ENCODE measurements around the gene OSBP2. TPM values are rescaled to one million over a fixed set of nuclear protein-coding genes. Genes with fewer than 3 reads are reported as not detected.

The OSBP2 gene
- total and polyA plus RNA-seq, 2 of the 13 experiments (the other 11 are each of a cell fraction or from before 2014, with no cell fraction given), result 5.0 to 7.7 TPM

GRCh38 chr22:30945653-30946052, 251.0 kb downstream of the OSBP2 start (continued):
- TF ChIP-seq ATF4 (CRISPR knock-in tag; IDR thresholded peaks at IDR 0.05) (no peak), RFX5 (IDR thresholded peaks at IDR 0.05; ENCODE audit: low read depth, low read length) (no peak), FOXM1 (CRISPR knock-in tag; IDR thresholded peaks at IDR 0.05) (no peak), ZNF644 (CRISPR knock-in tag; IDR thresholded peaks at IDR 0.05; ENCODE audit: low read depth) (no peak), ZFP36 (IDR thresholded peaks at IDR 0.05; ENCODE audit: borderline replicate concordance, low read depth, low read length, partially characterized antibody) (no peak), IRX3 (CRISPR knock-in tag; IDR thresholded peaks at IDR 0.05; ENCODE audit: borderline replicate concordance, low read depth) (no peak)

- ChIA-PET CTCF (ENCODE audit: low intra/inter-chr PET ratio, low total read pairs) (no interaction called here), POLR2A (no interaction called here)
- no peak for FAIRE-seq
- Histone ChIP-seq H3K27me3 (ENCODE audit: control insufficient read depth in 1 of 2, insufficient read depth in 2 of 2, low read length in 2 of 2) (no peaks in the 10 kb centered on the region), H2AFZ (ENCODE audit: low read length) (no peak overlapping the region), H3K4me2 (ENCODE audit: low read depth, low read length) (no peak overlapping the region), H3K79me2 (ENCODE audit: insufficient read depth, low read length) (no peaks in the 10 kb centered on the region), H3K27ac (ENCODE audit: extremely low read length, insufficient read depth, low read length) (no peak overlapping the region), H3K36me3 (replicated peaks in 1 of 2; ENCODE audit: control insufficient read depth in 1 of 2, insufficient read depth in 2 of 2, low read length in 2 of 2) (peaks cover 48 to 98% of the 10 kb centered on the region in 2 experiments), H3K9me3 (ENCODE audit: low read length) (no peaks in the 10 kb centered on the region), H3K9ac (ENCODE audit: insufficient read depth, low read depth, low read length) (no peak overlapping the region), H4K20me1 (ENCODE audit: insufficient read depth, low read length) (no peaks in the 10 kb centered on the region), H3K4me3 (replicated peaks in 1 of 3; ENCODE audit: insufficient read depth in 1 of 3, low read depth in 2 of 3, low read length in 3 of 3) (no peak overlapping the region), H3K4me1 (ENCODE audit: insufficient read depth, low read length) (no peaks in the 10 kb centered on the region)
- no peak for DNase-seq (ENCODE audit: low spot score)
- whole genome bisulfite sequencing (ENCODE audit: low lambda C conversion rate), result 84% methylated on average over 7 of the region's 7 CpGs
- BruUV-seq (replicated peaks), result no TSS peak
- in situ Hi-C loops (cut with HindIII; ENCODE audit: extremely low pct_ligation_motif_present, low pct_unique_long_range_greater_than_20kb), result no loop called here
- intact Hi-C loops (cut with micrococcal nuclease; ENCODE audit: unreplicated experiment), result loop anchor here (5.0 kb wide), 1 partner anchor 136 kb away; the partner anchor contains the start of gene SMTN
- TF ChIP-seq PLSCR1 (CRISPR knock-in tag; IDR thresholded peaks at IDR 0.05; ENCODE audit: borderline replicate concordance) (no peak), SAFB2 (CRISPR knock-in tag; IDR thresholded peaks at IDR 0.05; ENCODE audit: borderline replicate concordance, low read depth) (no peak), MBNL3 (CRISPR knock-in tag; conservative IDR thresholded peaks at IDR 0.05) (no peak), MYNN (CRISPR knock-in tag; IDR thresholded peaks at IDR 0.05; ENCODE audit: low read depth) (no peak), ZNF576 (CRISPR knock-in tag; IDR thresholded peaks at IDR 0.05) (no peak)
- no peak for ATAC-seq
Measured at GRCh38 chr22:30946354-30946753, 251.7 kb downstream of the OSBP2 start.
